Embryonic facial prominence (tissue), 1 donor: ENCODE measurements around the gene RTP1.
"Not testable (repeated sequence)": the region's sequence is repeated elsewhere in the genome, so short reads cannot be mapped to it uniquely, and the experiment has no call there.

Experiments
- DNase-seq: peaks from one replicate; pipeline ENCODE4 v3.0.0-alpha.2; 2016; ENCODE audit errors: extremely low spot score

RTP1 gene

DNA sequence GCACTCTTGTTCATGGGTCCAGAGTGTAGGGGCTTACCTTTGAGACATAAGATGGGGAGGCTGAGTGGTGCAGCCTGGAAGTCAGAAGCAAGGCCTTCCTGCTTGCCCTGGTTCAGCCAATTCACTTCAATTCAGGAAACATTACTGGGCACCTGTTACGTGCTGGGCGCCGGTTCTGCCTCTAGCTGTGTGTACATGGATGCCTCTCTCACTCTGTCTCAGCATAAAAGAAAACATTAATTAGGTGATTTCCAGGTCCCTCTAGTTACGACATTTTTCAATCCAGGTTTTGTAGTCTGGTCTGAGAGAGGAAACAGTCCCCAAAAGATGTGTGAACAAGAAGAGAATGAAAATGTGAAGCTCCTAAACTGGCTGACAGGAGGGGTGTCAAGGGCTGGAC, 1.2 kb downstream of the RTP1 start:
- no peak for DNase-seq

DNA sequence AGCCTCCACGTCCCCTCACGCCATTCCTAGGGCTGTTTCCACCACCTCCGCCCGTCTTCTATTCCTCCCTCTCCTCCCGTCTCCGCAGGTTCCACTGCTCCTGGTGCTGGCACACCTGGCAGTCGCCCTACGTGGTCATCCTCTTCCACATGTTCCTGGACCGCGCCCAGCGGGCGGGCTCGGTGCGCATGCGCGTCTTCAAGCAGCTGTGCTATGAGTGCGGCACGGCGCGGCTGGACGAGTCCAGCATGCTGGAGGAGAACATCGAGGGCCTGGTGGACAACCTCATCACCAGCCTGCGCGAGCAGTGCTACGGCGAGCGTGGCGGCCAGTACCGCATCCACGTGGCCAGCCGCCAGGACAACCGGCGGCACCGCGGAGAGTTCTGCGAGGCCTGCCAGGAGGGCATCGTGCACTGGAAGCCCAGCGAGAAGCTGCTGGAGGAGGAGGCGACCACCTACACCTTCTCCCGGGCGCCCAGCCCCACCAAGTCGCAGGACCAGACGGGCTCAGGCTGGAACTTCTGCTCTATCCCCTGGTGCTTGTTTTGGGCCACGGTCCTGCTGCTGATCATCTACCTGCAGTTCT, 2.3 kb downstream of the RTP1 start:
- not testable (repeated sequence) for DNase-seq

DNA sequence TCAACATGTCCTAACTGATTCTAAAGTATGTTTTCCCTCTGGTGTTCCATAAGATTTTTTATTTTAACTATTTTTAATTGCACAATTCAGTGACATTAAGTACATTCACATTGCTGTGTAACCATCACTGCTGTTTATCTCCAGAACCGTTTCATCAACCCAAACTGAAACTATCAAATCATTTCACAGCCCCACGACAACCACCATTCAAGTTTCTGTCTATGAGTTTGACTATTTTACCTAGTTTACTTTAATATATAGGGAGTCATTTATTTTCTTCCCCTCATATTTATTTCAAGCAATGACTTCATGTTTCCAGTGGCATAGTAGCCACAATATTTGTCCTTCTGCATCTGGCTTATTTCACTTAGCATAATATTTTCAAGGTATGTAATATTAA, 8.4 kb downstream of the RTP1 start:
- DNase-seq = no peak

DNA sequence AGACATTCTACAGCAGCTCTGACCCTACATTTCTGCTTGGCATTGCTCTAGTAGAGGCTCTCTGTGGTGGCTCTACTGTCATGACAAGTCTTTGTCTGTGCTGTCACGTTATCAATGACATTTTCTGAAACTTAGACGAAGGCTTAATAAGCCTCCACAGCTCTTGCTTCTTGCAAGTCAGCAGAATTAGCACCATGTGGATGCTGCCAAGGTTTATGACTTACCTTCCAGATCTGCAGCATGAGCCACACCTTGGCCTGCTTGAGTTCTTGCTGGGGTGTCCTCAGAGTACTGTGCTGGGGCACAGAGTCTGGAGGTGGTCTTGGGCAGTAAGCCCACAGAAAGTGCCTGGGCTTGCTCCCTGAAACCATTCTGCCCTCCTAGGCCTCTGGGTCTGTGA, 9.8 kb downstream of the RTP1 start:
- DNase-seq = no peak

DNA sequence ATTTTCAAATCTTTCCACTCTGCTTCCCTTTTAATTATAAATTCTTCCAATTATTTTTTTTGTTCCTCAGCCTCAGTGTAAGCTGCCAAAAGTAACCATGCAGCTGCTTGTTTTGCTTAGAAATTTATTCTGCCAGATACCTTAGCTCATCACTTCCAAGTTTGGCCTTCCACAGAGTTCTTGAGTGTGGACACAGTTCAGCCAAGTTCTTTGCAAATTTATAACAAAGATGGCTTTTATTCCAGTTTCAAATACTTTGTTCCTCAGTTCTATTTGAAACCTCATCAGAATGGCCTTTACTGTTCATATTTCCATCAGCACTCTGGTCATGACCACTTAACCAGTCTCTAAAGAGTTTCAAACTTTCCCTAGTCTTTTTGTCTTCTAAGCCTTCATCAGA, 10.3 kb downstream of the RTP1 start:
- DNase-seq = no peak

GRCh38 chr3:187208159-187208558, 10.9 kb downstream of the RTP1 start:
- no peak for DNase-seq

GRCh38 chr3:187209491-187209890, 12.2 kb downstream of the RTP1 start:
- DNase-seq = no peak

- DNase-seq = no peak
These were observed 12.8 kb downstream of the RTP1 start for GRCh38 chr3:187210091-187210490.

GRCh38 chr3:187210545-187211327, 13.4 kb downstream of the RTP1 start:
- DNase-seq = no peak

GRCh38 chr3:187211532-187212195, 14.4 kb downstream of the RTP1 start:
- no peak for DNase-seq

DNA sequence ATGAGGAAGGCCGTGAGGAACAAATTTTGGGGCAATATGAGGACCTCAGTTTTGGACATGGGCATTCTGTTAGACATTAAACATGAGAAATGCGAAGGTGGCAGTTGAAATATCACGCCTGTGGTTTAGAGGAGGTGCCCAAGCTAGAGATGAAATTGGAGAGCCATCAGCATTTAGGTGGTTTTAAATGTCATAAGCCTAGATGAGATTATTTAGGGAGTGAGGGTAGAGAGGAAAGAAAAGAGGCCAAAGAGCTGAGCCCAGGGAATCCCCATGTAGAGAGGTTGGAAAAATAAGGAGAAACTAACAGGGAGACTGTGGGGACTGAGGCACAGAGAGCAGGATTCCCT, 14.9 kb downstream of the RTP1 start:
- DNase-seq = no peak

DNA sequence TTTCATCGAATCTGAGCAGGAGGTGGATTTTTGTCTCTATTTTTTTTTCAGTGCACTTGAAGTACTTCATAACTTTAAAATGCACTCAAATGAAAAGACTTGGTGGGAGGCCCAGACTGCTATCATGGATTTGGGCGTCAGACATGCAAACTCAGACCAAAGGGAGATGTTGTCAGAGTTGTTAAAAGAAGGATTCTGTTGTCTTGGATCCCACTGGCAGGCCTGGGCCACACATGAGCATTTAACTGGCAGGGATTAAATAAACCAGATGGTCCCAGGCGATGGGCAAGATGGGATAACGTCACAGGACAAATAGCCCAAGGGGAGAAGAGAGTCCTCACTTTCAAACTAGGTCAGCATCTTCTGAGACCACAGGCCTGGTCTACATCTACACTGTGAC, 15.4 kb downstream of the RTP1 start:
- no peak for DNase-seq

- DNase-seq = no peak
These were observed 16.3 kb downstream of the RTP1 start for GRCh38 chr3:187213616-187214015.

DNA sequence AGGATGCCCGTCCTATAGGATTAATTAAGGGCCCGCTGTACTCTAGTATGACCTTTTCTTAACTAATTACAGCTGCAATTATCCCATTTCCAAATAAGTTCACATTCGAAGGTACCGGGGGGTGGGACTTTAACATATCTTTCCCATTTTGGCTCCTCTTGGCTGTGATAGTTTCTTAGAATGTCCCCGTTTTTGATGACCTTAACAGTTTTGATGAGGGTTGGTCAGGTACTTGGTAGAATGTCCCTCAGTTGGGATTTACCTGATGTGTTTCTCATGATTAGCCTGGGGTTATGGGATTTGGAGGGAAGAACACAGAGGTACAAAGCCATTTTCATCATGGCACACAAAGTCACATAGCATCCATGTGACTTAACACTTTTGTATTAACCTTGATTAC, 18.2 kb downstream of the RTP1 start:
- no peak for DNase-seq

GRCh38 chr3:187222801-187223200, 25.5 kb downstream of the RTP1 start:
- DNase-seq = no peak

DNA sequence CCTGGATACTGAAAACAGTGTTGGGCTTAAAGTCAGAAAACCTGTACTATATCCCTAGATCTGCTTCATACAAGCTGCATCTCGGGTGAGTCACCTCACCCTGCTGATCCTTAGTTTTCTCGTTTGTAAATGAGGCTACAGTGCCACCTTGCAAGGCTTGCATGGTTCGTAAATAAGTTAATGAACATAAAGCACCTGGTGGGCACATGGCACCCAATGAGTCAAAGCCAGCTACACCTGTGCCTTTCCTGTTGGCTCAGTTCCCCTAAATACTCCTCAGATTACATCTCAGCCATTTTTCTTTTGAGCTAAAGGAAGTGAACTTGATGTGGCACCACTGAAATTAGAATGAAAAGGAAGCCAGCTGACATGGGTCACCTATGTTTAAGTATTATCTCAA, 26.5 kb downstream of the RTP1 start:
- DNase-seq = no peak

- DNase-seq = no peak
These were observed 30.5 kb downstream of the RTP1 start for GRCh38 chr3:187227658-187228258.

GRCh38 chr3:187228740-187229139, 31.5 kb downstream of the RTP1 start:
- no peak for DNase-seq

DNA sequence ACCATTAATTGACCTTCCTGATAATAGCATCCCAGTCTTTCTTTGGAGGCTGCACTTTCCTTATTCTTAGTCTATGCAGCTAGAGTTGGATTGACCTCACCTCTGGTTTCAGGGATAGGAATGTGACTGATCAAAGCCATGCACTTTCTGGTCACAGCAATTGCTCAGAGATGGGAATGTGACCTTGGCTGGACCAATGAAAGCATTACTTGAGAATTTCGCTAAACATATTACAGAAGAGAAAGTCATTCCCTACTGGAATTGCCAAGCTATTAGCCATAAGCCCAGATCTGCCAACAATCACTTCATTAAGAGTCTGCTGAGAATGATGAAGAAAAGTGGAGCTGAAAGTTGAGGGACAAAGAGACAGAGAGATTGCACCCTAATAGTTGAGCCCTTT, 32.7 kb downstream of the RTP1 start:
- no peak for DNase-seq

DNA sequence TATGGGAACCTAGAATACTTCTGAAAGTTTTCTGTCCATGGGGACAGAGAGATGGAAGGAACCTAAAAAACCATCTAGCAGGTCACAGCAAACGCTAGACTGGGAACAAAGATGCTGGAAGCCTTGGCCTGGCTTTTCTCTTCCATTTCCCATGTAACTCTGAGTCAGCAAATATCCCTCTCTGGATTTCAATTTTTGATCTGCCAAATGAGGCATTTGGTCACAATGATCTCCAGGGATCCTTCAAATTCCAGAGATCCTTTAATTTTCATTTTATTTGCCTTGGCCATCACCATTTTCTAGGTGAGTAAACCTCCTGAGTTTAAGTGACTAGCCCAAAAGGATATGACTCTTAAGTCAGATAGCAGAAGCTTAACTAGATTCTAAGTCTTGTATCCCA, 39.7 kb downstream of the RTP1 start:
- no peak for DNase-seq

- no peak for DNase-seq
These were observed 40.5 kb downstream of the RTP1 start for GRCh38 chr3:187237741-187238140.

DNA sequence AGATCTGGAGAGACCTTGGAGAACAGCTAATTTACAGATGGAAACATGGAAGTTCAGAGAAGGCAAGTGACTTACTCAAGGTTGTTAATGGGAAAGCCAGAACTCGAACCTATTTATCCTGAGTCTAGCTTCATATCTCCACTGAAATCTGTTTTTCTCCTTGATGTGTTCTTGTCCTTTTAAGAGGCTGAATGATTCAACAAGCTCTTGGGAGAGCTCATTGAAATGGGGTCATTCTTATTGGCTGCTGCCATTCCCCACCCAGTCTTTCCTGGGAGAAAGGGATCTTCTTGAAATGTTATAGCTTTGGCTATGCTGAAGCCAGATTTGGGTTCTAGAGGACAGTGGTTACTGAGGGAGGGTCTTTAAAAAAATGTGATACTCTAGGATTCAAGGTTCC, 41.0 kb downstream of the RTP1 start:
- no peak for DNase-seq

- not testable (repeated sequence) for DNase-seq
These were observed 41.5 kb downstream of the RTP1 start for GRCh38 chr3:187238835-187239234.
